NK-92 (cell line): Measurements from ENCODE around the gene NLK.
"Not testable (repeated sequence)": the region's sequence is repeated elsewhere in the genome, so short reads cannot be mapped to it uniquely, and the experiment has no call there.

Experiments
- DNase-seq: peaks from one replicate; lab custom pipeline; 2025; ENCODE audit not compliant: unreplicated experiment; lab: John Stamatoyannopoulos, UW

Gene NLK

DNA sequence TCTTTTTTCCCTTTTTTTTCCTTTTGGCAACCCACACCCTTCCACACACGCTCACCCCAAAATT, at the start of gene NLK:
TSS of gene NLK (plus strand) at position 21 of the 64 bp plus-strand sequence. CDS start 197 bp downstream, outside the sequence.
- DNase-seq: no peak

DNA sequence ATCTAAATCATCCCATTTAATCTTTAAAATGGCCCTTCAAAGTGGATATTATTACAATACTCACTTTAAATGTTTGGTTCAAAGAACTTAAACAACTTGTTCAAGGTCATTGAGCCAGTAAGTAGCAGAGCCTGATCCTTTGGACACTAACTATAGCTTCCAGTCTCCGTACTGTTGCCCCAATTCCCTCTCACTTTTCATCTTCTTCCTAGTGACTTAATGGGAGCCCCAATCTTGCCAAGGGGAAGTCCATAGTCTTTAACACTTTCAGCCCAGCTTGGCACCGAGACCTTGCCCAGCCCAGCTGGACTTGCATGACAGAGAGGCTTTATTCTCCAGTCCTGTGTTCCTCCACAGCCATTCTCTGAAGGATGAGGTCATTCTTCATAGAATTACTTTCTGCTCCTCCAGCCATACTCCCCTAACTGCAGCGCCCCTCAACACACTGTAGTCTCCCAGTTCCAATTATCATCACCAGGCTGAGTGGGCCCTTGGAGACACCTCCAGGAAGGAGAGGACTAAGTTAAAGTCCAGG, 49.2 kb upstream of the NLK start:
- no peak for DNase-seq

DNA sequence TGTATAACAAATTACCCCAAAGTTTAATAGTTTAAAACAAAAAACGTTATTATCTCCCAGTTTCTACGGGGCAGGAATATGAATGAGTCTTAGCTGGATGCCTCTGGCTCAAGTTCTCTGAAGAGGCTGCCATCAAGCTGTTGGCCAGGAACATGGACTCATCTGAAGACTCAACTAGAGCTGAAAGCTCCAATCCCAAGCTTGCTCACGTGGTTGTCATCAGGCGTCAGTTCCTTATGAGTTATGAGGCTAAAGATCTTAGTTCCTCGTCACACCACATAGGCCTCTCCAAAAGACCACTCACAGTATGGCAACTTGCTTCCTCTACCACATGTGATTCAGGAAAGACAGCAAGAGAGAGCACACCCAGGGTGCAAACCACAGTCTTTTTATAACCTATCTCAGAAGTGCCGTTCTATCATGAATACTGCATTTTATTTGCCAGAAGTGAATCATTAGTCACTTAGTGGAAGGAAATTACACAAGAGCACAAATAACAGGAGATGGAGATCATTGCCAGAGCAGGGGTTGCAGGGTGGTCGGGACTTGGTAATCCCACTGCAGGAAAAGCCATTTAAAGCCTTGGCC, 48.7 kb upstream of the NLK start:
- no peak for DNase-seq

DNA sequence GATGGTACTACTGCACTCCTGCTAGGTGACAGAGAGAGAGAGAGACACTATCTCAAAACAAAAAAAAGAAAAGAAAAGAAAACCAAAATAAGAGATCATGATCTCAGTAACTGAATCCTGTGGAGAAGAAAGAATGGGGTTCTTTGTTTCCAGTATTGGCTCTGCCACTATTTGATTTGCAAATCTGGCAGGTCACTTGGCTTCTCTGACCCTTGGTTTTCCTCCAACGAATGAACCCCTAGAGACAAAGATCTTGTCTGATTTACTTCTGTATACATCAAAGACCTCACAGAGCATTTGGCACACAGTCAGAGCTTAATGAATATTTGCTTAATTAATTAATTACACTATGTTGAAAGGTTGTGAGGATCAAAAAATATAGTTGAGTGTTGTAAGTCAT, 47.9 kb upstream of the NLK start:
- no peak for DNase-seq

DNA sequence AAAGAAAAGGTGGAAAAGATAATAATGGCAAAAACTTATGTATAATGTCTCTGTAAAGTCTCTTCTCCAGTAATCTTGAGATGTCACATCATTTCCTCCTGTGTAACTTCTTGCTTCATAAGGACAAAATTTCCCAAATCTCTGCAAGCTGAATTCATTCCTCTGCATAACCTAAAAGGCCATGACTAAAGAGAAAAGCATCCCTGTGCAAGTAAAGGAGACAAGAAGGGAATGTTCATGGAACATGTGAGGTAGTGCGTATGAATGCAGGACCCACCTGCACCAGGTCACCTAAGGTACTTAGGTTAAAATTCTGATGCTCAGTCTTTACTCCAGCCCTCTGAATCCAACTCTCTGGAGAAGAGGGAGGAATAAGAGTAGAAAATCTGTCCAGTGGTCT, 46.9 kb upstream of the NLK start:
- DNase-seq: no peak

DNA sequence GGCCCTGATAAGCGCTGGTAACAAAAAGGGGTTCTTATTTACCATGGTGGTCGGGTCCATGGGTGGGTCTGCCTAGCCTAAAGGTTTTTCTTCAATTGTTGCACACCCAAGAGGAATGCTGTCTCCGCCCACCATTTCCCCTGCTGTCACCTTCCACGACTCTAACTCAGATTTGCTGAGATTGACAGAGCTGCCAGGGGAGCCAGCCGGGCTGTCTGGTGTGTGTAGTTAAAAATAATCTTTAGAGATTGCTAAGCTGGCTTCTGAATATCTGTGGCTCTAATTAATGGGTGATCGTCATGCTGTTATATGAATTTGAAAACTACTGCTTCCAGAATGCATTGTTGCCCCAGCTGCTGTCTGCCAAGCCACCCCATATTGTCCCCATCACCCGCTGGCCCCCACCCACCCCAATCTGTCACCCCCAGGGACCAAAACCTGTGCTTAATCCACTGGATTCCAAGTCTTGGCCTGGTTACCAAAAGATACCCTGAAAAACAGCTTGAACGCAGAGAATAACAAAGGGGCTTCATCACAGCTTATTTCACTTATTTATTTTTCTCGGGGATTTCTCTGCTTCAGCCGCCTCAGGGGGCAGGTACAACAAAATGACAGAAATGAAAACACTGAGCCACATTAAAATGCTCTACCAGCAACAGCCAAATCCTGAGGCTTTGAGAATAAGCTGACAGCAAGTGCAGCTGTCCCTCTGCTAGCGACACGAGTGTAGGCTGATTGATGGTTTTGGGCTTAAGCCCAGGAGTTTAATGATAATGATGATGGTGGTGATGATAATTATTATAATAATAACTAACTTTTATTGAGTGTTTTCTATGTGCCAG, 46.1 kb upstream of the NLK start:
- DNase-seq: no peak

DNA sequence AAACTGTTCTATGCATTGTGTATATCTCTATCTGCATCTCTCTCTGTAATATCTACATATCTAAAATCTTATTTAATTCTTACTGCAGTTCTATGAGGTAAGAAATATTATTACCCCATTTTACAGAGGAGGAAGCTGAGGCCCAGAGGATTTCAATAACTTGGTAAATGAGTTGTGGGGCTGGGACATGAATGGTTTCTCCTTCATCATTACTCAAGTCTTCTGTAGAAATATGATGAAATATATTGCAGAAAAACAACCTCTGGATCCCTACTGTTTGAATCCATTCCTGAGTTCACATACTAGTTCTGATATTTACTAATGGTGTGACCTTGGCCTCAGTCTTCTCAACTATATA, 45.5 kb upstream of the NLK start:
- DNase-seq: no peak

DNA sequence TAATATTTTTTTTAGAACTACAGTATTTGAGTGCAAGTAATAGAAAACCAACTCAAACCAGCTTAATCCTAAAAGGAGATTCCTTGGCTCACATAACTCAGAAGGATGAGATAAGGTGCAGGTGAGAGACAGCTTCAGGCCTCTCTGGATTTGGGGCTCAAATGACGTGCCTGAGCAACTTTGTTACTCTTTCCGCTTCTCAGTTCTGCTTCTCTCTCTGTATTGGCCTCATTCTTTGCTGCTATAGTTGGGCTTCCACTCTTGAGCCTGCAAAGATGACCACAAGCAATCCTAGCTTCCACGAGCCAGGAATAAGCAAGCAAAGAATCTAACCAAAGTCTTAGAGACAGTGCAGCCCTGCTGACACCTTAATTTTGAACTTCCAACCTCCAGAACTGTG, 45.0 kb upstream of the NLK start:
- no peak for DNase-seq

DNA sequence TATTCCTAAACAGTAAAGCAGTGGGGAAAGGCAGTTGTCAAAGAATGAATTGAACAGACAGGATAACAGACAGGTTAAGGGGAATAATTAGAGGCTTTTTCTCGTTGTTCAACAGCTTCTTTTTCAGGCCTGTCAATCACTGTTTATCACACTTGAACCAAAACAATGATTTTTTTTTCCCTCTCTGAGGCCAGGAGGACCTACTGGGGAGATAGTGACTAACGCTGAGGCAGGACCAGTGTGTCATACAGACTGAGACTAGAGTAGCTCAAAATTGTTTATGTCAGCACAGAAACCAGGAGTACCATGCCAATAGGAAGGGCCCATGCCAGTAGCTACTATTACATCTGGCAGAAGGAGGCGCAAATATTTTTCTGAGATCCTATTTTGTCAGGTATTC, 41.3 kb upstream of the NLK start:
- no peak for DNase-seq

DNA sequence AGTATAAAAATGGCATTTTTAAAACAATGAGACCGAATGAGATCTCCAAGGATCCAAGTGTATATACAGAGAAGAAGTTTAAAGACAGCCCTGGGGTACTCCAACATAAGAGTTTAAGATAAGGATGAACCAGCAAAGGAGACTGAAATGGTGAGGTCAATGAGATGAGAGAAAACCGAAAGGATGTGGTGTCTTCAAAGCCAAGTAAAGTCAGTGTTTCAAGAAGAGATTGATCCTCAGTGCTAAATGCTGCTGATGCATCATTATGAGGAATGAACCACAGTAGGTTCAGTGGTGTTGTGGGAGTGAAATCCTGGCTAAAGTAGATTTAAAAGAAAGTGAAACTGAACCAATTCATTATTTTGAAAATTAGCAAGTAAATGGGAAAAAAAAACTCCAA, 38.1 kb upstream of the NLK start:
- no peak for DNase-seq

DNA sequence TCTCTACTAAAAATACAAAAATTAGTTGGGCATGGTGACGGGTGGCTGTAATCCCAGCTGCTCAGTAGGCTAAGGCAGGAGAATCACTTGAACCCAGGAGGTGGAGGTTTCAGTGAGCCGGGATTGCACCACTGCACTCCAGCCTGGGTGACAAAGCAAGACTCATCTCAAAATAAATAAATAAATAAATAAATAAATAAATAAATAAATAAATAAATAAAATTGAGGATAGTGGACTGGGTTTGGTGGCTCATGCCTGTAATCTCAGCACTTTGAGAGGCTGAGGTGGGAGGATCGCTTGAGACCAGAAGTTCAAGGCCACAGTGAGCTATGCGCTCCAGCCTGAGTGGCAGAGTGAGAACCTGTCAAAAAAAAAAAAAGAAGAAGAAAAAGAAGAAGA, 34.6 kb upstream of the NLK start:
- DNase-seq: not testable (repeated sequence)

DNA sequence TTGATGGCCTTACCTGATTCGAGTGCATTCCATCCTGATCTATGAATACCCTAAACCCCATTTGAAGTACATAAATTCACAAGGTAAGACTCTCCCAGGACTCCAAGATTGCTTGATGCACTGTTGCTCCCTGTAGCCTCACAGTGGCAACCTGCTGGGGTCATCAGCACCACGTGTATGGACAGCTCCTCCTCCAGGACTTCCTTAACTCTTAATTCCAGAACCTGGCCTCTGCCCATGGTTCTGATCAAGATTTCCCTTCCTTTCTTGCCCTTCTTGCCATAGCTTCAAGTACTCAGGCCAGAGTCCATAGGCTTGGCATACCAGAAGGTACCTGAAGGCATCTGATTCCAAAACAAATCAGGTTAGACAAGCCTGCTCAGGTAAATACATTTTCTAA, 34.0 kb upstream of the NLK start:
- no peak for DNase-seq

DNA sequence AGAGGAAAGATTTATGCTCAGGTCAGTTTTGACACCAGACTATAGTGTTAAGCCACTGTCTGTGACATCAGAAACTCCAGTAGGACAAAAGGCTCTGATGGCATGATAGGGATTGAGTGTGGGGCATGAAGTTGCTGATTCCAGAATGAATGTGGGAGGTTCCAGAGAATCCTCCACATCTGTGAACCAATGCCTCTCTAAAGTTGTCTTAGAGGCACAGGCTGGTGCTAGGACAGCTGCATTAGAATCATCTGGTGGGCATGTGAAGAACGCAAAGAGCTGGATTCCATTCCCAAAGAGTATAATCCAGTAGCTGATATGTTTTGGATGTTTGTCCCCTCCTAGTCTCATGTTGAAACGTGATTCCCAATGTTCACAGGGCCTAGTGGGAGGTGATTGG, 32.1 kb upstream of the NLK start:
- DNase-seq: no peak

DNA sequence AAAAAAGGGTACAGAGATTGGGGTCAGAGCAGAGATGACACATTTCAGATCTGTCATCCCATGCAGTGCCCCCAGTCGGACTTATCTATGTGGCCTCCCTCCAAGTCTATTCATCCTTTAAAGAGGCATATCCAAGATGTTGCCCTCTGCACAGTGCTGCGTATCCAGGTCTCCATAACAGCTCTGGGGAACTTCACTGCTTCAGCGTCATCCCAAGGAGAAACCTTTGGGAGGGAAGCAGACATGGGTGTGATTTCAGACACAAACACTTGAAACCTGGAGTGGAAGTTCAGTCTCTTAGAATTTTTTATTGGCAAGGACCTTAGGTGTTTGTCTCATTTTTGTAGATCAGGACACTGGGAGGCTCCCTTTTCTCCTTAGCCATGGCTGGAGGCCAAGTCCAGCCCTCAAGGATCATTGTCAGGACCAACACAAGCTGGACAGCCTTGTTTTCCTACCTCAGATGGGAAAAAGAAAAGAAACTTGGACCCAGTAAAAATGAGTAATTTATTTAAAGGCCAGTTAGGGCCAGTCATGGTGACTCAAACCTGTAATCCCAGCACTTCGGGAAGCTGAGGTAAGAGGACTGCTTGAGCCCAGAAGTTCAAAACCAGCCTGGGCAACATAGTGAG, 23.9 kb upstream of the NLK start:
- no peak for DNase-seq

DNA sequence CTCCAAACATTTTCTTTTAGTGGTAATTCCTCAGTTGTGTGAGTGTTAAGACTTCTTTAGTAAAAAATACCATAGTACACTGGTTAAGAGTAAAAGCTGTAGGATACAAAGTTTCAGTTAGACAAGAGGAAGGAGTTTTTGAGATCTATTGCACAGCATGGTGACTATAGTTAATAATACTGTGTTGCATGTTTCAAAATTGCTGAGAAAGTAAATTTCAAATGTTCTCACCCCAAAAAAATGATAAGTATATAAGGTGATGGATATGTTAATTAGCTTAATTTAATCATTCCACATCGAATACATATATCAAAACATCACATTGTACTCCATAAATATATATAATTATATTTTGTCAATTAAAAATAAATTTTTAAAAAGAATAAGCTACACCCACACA, 22.0 kb upstream of the NLK start:
- no peak for DNase-seq

DNA sequence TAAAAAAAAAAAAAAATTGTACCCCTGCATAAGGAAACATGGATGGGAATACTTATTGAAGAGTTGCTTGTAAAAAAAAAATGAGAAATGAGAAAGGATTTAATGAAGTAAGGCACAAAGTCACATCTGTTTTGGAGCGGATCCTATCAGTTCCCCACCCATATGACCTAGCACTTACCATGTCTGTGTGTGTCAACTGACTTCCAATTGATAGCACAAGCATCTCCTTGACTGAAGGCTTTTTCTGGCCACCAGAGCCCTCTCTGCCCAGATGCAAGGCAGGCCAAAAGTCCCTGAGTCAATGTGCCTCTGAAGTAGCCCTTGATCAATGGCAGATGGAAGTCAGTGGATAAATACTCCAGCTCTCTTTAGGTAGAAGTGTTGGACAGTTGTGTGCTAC, 13.4 kb upstream of the NLK start:
- no peak for DNase-seq

DNA sequence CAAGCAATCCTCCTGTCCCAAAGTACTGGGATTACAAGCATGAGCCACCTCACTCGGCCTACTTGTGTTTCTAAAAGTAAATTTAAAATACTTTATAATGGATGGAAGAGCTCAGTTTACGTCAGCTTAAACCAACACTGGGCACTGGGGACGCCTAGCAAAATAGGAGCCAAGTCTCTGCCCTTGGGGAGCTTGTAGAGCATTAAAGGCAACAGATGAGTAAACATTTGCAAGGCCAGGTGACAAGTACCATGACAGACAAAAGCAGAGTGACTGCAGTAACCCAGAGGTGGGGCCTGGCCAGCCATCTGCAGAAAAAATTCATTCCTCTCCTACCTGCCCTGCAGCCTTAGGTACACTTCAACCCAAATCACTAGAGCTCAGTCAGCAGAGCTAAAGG, 12.1 kb upstream of the NLK start:
- DNase-seq: no peak

DNA sequence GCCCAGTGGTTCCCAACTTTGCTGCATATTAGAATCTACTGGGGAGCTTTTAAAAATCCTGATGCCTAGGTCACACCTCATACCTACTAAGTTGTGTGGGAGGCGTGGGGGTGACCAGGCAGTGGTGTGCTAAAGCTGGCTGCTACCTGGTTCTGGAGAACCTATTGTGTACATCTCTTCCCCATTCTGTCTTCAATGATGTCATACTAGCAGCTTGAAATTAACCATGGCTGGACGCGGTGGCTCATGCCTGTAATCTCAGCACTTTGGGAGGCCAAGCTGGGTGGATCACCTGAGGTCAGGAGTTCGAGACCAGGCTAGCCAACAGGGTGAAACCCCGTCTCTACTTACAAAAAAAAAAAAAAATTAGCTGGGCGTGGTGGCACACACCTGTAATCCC, 11.3 kb upstream of the NLK start:
- no peak for DNase-seq

DNA sequence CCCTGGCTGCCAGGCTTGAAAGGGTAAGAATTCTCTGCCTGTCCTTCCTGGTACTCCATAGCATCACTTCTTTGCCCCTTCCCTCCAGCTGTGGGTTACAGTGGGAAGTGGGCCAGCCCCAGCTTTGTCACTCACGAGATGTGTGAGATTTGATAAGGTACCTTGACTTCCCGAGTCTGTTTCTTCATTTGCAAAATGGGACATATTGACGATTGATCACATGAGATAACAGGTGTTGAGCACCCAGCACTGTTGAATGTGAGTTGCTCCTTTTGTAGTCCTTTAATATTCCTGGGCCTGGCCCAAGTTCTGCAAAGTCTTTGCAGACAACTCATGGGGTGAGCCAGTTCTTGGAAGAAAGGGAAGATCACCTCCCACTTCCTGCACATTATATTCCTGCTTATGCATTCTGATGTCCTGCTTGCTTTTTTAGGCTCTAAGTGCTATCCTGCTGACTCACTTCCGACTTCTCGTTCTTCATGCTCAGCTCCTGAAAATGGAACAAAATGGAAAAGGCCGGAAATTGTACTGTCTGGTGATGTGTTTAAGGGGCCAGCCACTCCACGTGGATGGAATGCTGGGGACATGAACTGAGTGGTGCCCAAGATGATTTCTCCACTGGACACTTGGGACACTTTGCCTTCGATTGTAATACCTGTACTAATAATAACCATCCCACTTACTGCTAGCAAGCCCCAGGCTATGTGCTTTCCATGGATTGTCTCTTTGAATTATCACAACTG, 8.3 kb upstream of the NLK start:
- DNase-seq: no peak

DNA sequence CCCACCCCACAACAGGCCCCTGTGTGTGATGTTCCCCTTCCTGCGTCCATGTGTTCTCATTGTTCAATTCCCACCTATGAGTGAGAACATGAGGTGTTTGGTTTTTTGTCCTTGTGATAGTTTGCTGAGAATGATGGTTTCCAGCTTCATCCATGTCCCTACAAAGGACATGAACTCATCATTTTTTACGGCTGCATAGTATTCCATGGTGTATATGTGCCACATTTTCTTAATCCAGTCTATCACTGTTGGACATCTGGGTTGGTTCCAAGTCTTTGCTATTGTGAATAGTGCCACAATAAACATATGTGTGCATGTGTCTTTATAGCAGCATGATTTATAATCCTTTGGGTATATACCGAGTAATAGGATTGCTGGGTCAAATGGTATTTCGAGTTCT, 7.0 kb upstream of the NLK start:
- not testable (repeated sequence) for DNase-seq

DNA sequence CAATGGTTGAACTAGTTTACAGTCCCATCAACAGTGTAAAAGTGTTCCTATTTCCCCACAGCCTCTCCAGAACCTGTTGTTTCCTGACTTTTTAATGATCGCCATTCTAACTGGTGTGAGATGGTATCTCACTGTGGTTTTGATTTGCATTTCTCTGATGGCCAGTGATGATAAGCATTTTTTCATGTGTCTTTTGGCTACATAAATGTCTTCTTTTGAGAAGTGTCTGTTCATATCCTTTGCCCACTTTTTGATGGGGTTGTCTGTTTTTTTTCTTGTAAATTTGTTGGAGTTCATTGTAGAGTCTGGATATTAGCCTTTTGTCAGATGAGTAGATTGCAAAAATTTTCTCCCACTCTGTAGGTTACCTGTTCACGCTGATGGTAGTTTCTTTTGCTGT, 6.6 kb upstream of the NLK start:
- not testable (repeated sequence) for DNase-seq

DNA sequence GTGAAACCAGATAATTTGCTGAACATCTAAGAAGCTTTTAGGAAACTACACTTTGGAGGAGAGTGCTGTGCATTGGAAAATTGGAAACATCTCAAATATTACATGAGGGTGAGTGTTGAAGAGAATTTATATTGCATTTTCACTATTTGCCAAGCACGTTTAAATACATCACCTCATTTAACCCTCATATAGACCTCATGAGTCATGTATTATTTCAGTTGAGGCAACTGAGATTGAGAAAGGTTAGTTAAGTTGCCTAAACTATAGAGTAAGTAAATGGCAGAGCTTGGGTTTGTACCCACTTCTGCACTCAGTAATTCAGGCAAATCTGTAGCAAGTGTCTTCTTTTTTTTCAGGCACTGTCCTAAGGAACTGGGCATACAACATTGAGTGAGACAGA, 3.7 kb upstream of the NLK start:
- no peak for DNase-seq
